Smooth muscle cell (in vitro differentiated cells): ENCODE results near the gene SLC22A1. TPM values are rescaled to one million over a fixed set of nuclear protein-coding genes. Genes with fewer than 3 reads are reported as not detected.
A peak's percentile ranks its signal among the peaks of the same experiment; 100 is the strongest.
"Not testable (repeated sequence)": the region's sequence is repeated elsewhere in the genome, so short reads cannot be mapped to it uniquely, and the experiment has no call there.

Experiments
- DNase-seq: peaks from one replicate; lab custom pipeline; 2025; ENCODE audit not compliant: unreplicated experiment; lab: John Stamatoyannopoulos, UW
- H2AFZ ChIP-seq: fragments of 200-600 bp; sonication (generic); 2 replicates; pipeline ENCODE4 v1.6.0; 2016; ENCODE audit warnings: antibody characterized with exemption, low read depth, mild to moderate bottlenecking
- H3F3A ChIP-seq: fragments of 200-600 bp; sonication (generic); 2 replicates; pipeline ENCODE4 v1.6.0; 2017; ENCODE audit warnings: antibody characterized with exemption, low read depth
- H3K27ac ChIP-seq: fragments of 200-600 bp; sonication (generic); 2 replicates; pipeline ENCODE4 v1.5.1; 2016; ENCODE audit warnings: low read depth, mild to moderate bottlenecking
- H3K27me3 ChIP-seq: fragments of 200-600 bp; sonication (generic); 2 replicates; pipeline ENCODE4 v1.6.1; 2016; ENCODE audit warnings: low read depth, mild to moderate bottlenecking
- H3K36me3 ChIP-seq: fragments of 200-600 bp; sonication (generic); 2 replicates; pipeline ENCODE4 v1.5.1; 2016; ENCODE audit warnings: low read depth
- H3K4me1 ChIP-seq: fragments of 200-600 bp; sonication (generic); 2 replicates; pipeline ENCODE4 v1.5.1; 2016; ENCODE audit warnings: low read depth
- H3K4me2 ChIP-seq: fragments of 200-600 bp; sonication (generic); 2 replicates; pipeline ENCODE4 v1.6.0; 2016; ENCODE audit warnings: mild to moderate bottlenecking
- H3K4me3 ChIP-seq: fragments of 200-600 bp; sonication (generic); 2 replicates; pipeline ENCODE4 v1.5.1; 2016; ENCODE audit warnings: mild to moderate bottlenecking
- H3K79me2 ChIP-seq: fragments of 200-600 bp; sonication (generic); 2 replicates; pipeline ENCODE4 v1.6.0; 2016; ENCODE audit warnings: low read depth, mild to moderate bottlenecking
- H3K9ac ChIP-seq: fragments of 200-600 bp; sonication (generic); 2 replicates; pipeline ENCODE4 v1.6.0; 2016; ENCODE audit warnings: low read depth
- H3K9me3 ChIP-seq: fragments of 200-600 bp; sonication (generic); replicated peaks from 2 replicates; pipeline ENCODE4 v1.5.1; 2016; ENCODE audit warnings: low read depth
- H4K20me1 ChIP-seq: fragments of 200-600 bp; sonication (generic); 2 replicates; pipeline ENCODE4 v1.6.0; 2016; ENCODE audit warnings: low read depth
- CTCF ChIP-seq: fragments of 200-600 bp; sonication (generic); IDR thresholded peaks from 2 replicates; pipeline ENCODE4 v1.5.1; 2017; ENCODE audit warnings: borderline replicate concordance, mild to moderate bottlenecking, antibody characterized with exemption; ENCODE audit not compliant: insufficient read depth, poor library complexity, severe bottlenecking
- WGBS: methylation state at CpG from one replicate; pipeline ENCODE4 v1.1.7; 2016; ENCODE audit warnings: low lambda C conversion rate; 5-methylcytosine and 5-hydroxymethylcytosine counted together
- polyA plus RNA-seq: library from polyadenylated mRNA; unstranded; fragments of >200 nt; fragmentation: Nextera tagmentation; extraction: Ambion mirVana; gene quantifications from 2 replicates; pipeline ENCODE4 v1.2.1, GENCODE V29; 2016
- total RNA-seq: library from RNA; depleted of rRNA; stranded (reverse); fragments of >200 nt; gene quantifications from 2 replicates; pipeline ENCODE4 v1.2.3, GENCODE V29; 2014

SLC22A1 gene
- total and polyA plus RNA-seq, 2 experiments from 2014 or later = 0.04 to 1.6 TPM

GRCh38 chr6:160138839-160139419, 17.3 kb downstream of the SLC22A1 start:
- H3K27me3 ChIP-seq = no peaks in the 10 kb centered on the region
- DNase-seq = no peak
- H3K4me1 ChIP-seq = no peaks in the 10 kb centered on the region
- no peaks in the 10 kb centered on the region for H3K79me2 ChIP-seq
- no peak overlapping the region for H2AFZ ChIP-seq
- H3K9ac ChIP-seq = no peak overlapping the region
- H3F3A ChIP-seq = peaks cover 12% of the 10 kb centered on the region
- H3K9me3 ChIP-seq = no peaks in the 10 kb centered on the region
- peak overlapping the region; percentile 42 for H3K4me2 ChIP-seq
- no peak overlapping the region for H3K4me3 ChIP-seq
- H3K36me3 ChIP-seq = no peaks in the 10 kb centered on the region
- no peaks in the 10 kb centered on the region for H4K20me1 ChIP-seq
- H3K27ac ChIP-seq = peak overlapping the region; percentile 63
- no peak for TF ChIP-seq CTCF
- 73% methylated on average over 13 of the region's 13 CpGs for whole genome bisulfite sequencing

- Histone ChIP-seq H3K4me1 (no peaks in the 10 kb centered on the region), H3K79me2 (no peaks in the 10 kb centered on the region), H3K9me3 (no peaks in the 10 kb centered on the region), H3K27me3 (no peaks in the 10 kb centered on the region), H3K4me3 (no peak overlapping the region), H3K4me2 (peak overlapping the region; percentile 42), H3K27ac (peak overlapping the region; percentile 63), H3F3A (peaks cover 12% of the 10 kb centered on the region), H4K20me1 (no peaks in the 10 kb centered on the region), H2AFZ (no peak overlapping the region), H3K9ac (no peak overlapping the region), H3K36me3 (no peaks in the 10 kb centered on the region)
- DNase-seq = no peak
- TF ChIP-seq CTCF = no peak
- WGBS = 64% methylated on average over 12 of the region's 12 CpGs
These were observed 17.8 kb downstream of the SLC22A1 start for GRCh38 chr6:160139420-160139851.

- H3K9me3 ChIP-seq, H3K36me3 ChIP-seq, H3K4me2 ChIP-seq, H3K9ac ChIP-seq, H2AFZ ChIP-seq, H3K79me2 ChIP-seq, H3K4me1 ChIP-seq, H3K4me3 ChIP-seq, H4K20me1 ChIP-seq, DNase-seq, H3K27me3 ChIP-seq: not testable (repeated sequence)
- Histone ChIP-seq H3K27ac (peak overlapping the region; percentile 3), H3F3A (peaks cover 12% of the 10 kb centered on the region)
- WGBS = 99% methylated on average over 3 of the region's 3 CpGs
These were observed 18.9 kb downstream of the SLC22A1 start for GRCh38 chr6:160140493-160140892.

- Histone ChIP-seq H3K4me3 (no peak overlapping the region), H3K36me3 (no peaks in the 10 kb centered on the region), H4K20me1 (no peaks in the 10 kb centered on the region), H3K9ac (no peak overlapping the region), H3K4me2 (peak overlapping the region; percentile 20), H3K27me3 (no peaks in the 10 kb centered on the region), H3K9me3 (no peaks in the 10 kb centered on the region), H2AFZ (no peak overlapping the region), H3K79me2 (no peaks in the 10 kb centered on the region), H3K4me1 (no peaks in the 10 kb centered on the region), H3F3A (peaks cover 12% of the 10 kb centered on the region), H3K27ac (peak overlapping the region; percentile 51)
- WGBS = 29% methylated on average over 5 of the region's 5 CpGs
- no peak for DNase-seq
- no peak for TF ChIP-seq CTCF
These were observed 19.5 kb downstream of the SLC22A1 start for GRCh38 chr6:160141001-160141726.
